ENCODE results near the gene EGLN1.

Gene EGLN1

GRCh38 chr1:231396643-231397042, 25.4 kb downstream of the EGLN1 start:
- DNase-seq (ENCODE audit: low read depth) = no peak

DNA sequence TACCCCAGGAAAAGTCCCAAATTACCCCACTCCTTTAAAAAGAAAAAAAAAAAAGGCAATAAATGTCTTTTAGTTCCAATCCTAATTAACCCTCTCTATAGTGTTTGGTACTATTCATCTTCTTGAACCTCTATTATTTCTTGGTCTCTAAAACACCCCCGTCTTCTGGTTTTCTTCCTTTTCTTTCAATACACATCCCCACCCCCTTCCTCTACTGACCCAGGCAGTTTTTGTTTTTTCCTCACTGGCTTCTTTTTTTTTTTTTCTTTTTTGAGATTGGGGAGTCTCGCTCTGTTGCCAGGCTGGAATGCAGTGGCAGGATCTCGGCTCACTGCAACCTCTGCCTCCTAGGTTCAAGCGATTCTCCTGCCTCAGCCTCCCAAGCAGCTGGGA, 26.1 kb downstream of the EGLN1 start:
- no peak for DNase-seq (ENCODE audit: low read depth)

DNA sequence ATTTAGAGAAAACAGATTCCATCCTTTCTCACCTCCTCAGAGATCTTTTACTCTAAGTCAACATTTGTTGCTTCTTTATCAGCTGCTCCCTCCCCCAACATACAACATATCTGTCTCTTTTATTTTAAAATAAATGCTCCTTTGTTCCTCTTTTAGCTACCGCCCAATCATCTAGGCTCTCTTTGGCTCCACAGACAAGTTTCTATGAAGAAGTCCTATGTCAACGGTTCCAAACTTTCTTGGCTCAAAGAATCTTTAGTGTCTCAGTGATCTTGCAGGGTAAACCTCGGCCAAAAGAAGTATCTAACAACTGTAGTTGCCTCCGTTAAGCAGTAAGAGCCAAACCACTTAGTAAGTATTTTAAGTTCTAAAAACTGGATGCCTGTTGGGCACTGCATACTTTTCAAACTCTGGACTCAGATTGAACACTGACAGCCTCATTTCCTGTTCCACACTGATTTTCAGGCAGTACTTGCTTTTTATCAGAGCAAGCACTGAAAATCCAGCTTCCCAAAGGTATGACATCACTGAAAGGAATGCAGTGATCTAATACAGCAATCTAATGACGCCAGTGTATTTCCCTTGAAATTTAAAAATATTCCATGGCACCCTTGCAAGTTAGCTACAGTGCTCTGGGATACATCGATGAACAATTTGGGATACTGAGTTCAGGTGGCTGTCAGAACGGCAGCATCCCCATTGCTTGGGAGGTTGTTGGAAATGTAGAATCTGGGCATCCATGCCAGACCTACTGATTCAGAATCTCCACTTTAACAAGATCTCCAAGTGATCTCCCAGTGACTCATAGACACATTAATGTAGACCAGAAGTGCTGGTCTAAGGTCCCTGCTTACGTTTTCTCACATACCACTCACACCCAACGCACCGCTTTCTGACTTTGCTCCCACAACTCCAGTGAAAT, 26.8 kb downstream of the EGLN1 start:
- DNase-seq (ENCODE audit: low read depth) = no peak

- DNase-seq (ENCODE audit: low read depth) = no peak
Observed at GRCh38 chr1:231393668-231394067, 28.4 kb downstream of the EGLN1 start.

- no peak for DNase-seq (ENCODE audit: low read depth)
Observed at GRCh38 chr1:231392389-231393131, 29.5 kb downstream of the EGLN1 start.

- no peak for DNase-seq (ENCODE audit: low read depth)
Observed at GRCh38 chr1:231390071-231390470, 32.0 kb downstream of the EGLN1 start.

- DNase-seq (ENCODE audit: low read depth) = no peak
Observed at GRCh38 chr1:231387770-231388669, 34.1 kb downstream of the EGLN1 start.

DNA sequence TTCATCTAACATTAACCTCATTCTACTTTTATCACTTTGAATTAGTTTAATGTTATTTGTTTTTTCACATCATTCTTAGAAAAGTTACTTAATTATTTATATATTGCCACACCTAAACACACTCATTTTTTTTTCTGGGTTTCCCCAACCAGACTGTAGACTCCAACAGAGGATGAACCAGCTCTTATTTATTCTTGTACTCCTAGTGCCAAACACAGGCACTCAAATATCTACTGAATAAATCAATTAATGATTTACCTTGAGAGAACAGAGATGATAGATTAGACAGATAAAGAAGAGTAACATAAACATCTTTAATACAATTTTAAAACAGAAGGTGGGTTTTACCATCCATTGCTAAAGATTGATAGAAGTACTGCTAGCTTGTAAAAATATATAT, 35.6 kb downstream of the EGLN1 start:
- no peak for DNase-seq (ENCODE audit: low read depth)

DNA sequence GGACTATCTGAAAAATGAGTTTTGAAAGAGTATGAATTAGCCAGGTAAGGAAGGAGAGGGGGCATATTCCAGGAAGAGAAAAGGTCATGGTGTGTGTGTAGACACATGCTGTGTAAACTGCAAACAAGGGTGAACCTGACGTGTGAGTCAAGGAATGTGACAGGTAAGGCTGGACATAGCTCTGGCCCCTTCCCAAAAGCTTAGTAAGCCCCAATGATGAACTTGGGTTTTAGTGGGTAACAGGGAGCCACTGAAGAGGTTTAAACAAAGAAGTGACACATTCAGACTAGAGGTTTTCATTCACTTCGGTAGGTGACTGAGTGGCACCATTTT, 36.7 kb downstream of the EGLN1 start:
- no peak for DNase-seq (ENCODE audit: low read depth)

DNA sequence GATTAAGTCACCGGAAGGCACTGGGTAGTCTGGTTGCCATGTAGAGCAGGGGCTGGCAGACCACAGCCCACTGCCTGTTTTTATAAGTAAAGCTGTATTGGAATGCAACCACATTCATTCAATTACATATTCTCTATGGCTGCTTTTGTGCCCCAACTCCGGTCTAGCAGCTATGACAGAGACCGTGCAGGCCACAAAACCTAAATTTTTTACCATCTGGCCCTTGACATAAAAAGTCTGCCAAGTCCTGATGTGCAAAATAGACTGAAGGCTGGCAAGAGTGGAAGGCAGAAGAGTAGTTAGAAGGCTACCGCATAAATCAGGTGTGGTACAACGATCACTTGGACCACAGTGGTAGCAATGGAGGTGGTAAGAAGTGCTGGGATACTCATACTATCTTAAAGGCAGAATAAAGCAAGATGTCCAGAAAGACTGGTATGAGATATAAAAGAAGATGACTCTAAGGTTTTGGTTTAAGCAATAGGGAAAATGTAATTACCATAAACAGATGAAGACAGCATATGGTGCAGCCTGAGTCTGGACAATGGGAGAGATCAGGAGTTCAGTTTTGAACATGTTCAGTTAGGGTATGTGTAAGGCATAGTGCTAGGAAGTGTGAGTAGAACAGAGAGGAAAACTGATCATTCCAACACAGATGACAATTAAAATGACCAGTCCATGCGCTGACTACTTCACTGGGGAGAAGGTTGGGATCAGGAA, 37.2 kb downstream of the EGLN1 start:
- no peak for DNase-seq (ENCODE audit: low read depth)

DNA sequence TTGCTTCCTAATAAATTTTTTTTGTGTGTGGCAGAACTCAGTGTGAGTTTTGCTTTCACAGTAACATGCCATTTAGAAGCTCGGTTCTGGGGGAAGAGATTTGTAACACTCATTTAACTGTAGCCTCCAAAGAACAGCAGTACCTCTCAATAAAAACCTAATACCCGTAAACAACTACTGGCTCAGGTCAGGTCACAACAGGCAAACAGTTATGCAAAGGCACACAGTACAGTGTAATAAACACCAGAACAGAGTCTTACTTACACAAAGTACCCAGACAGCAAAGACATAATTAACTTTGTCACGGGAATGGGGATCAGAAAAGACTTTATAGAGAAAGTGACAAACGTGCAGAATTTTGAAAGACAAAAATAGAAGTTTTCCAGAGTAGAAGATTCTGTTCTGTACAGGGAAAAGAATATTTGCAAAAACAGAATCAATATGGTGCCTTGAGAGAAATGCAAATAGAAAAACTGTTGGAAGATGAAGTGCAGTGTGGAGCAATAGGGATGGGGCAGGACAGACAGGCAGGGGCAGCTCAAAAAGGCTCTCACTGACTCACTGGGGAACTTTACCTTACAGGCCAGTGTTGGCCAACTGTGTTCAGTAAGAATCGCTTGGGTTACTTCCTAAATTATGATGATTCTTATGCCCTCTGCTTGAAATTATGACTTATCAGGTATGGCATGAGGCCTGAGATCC, 38.8 kb downstream of the EGLN1 start:
- DNase-seq (ENCODE audit: low read depth) = no peak

- DNase-seq (ENCODE audit: low read depth) = no peak
Observed at GRCh38 chr1:231382426-231382825, 39.7 kb downstream of the EGLN1 start.

- no peak for DNase-seq (ENCODE audit: low read depth)
Observed at GRCh38 chr1:231381729-231382128, 40.4 kb downstream of the EGLN1 start.

GRCh38 chr1:231376875-231377549, 45.1 kb downstream of the EGLN1 start:
- no peak for DNase-seq (ENCODE audit: low read depth)

DNA sequence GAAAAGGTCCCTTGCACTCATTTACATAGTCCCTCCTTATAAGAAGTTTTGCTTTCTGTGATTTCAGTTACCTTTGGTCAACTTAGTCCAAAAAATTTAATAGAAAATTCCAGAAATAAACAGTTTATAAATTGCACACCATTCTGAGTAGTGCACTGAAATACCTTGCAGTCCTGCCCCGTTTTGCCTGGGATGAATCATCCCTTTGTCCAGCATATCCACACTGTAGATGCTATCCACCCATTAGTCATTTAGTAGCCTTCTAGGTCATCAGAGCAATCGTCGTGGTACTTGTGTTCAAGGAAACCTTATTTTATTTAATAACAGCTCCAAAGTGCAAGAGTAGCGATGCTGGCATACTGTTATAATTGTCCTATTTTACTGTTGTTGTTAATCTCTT, 46.0 kb downstream of the EGLN1 start:
- no peak for DNase-seq (ENCODE audit: low read depth)

DNA sequence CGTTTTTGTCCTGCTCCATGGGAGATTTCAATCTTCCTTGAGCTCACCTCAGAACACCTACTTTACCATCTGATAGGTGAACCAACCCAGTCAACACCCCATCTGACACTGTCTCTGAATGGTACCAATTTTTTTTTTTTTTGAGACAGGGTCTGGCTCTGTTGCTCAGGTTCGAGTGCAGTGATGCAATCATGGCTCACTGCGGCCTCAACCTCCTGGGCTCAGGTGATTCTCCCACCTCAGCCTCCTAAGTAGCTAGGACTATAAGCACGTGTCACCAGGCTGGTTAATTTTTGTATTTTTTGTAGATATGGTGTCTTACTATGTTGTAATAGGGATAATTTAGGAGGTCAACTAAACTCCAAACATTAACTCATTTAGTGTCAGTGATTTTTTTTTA, 47.7 kb downstream of the EGLN1 start:
- no peak for DNase-seq (ENCODE audit: low read depth)

DNA sequence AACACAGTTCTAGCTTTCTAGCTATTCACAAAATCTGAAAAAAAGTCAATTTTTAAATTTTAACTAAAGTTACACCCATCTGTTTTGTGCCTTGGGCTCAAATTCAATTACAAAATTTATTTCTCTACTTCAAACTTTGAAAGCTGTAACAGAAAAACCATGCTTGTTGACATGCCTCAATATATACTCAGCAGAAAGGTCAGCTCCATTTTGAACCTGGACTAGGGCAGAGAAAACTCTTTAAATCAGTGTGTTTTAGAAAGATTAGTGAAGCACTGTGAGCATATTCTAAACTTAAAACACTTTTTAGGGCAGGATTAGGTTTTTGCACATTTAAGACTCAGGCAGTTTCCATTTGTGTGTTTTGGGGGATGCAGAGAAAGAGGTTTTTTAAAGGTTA, 49.6 kb downstream of the EGLN1 start:
- DNase-seq (ENCODE audit: low read depth) = no peak

DNA sequence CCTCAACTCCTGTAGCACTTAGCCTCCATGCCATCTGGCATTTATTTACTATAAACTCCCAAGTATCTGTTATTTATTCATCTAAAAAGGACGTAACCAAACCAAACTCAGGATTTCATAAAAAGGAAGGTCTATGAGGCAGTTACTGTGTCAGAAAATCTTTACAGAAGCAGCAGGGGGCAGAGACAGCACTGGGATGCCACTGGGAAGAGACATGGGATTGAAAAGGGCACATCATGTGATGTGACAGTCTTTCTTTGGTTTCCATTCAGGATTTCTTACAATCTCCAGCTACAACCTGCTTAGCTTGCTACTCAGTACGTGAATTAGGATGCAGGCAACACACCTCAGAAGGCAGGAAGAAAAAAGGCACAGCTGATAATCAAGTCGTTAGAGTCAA, 52.8 kb downstream of the EGLN1 start:
- DNase-seq (ENCODE audit: low read depth) = no peak

DNA sequence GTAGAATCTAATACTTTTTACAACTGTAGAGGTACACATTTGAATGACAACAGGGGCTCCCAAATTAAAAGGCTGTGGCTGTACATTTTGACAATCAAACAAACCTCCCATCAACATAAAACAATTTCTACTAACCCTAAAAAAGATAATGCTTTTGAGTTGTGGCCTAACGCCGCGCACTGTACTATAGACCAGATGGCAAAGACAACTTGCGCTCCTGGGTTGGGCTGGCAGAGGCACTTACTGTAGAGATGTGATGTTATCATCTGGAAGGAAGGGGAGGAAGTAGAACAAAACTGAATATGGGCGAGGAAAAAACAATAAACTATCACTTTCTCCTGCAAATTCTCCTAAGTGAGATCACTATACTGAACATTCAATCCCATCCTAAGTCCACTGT, 57.9 kb downstream of the EGLN1 start:
- DNase-seq (ENCODE audit: low read depth) = no peak

- DNase-seq (ENCODE audit: low read depth) = no peak
Observed at GRCh38 chr1:231363624-231364023, 58.5 kb downstream of the EGLN1 start.

DNA sequence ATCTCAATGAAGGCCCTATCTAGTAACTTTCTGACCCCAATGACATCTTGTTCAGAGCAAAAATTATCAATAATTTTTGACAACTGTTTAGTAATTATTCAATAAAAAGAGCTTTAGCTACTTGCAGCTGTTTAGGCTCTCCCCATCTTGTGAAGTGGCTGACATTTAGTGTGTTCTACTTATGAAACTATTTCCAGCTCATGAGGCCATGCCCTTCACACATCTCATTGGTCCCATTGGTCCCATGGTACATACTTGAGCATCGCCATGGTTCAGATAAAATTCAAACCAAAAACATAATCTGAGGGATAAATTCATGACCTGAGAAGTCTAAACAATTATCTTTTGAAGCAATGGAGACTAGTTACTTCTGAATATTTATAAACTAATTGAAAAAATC, 59.8 kb downstream of the EGLN1 start:
- no peak for DNase-seq (ENCODE audit: low read depth)
